H1 (cell line): ENCODE data around the gene IRF5.

ENCODE experiments used
- BCL11A ChIP-seq, 2 experiments: IDR thresholded peaks; one replicate each; pipeline ENCODE4 v1.6.1; 2011; ENCODE audit warnings: low read depth in 2 of 2, low read length in 2 of 2, mild to moderate bottlenecking in 2 of 2
- CTCF ChIP-seq, 3 experiments: IDR thresholded peaks; 1 replicate in 2 of 3; 2 replicates in 1 of 3; pipeline versions ENCODE4 v1.5.1 to v1.6.1; 2011; ENCODE audit warnings: low read length in 3 of 3, mild to moderate bottlenecking in 3 of 3, inconsistent platforms in 2 of 3, low read depth in 1 of 3, moderate library complexity in 1 of 3; ENCODE audit not compliant: insufficient read depth in 1 of 3; ENCODE audit errors: control extremely low read depth in 1 of 3
- EZH2 ChIP-seq: fragments of 200-600 bp; sonication (generic); IDR thresholded peaks from 2 replicates; pipeline ENCODE4 v1.7.1; 2012; ENCODE audit warnings: low read depth, mild to moderate bottlenecking, moderate library complexity, low read length, inconsistent platforms; ENCODE audit not compliant: severe bottlenecking
- GABPA ChIP-seq: IDR thresholded peaks from 2 replicates; pipeline ENCODE4 v1.6.1; 2011; ENCODE audit warnings: mild to moderate bottlenecking, low read length, moderate library complexity, borderline replicate concordance; ENCODE audit not compliant: insufficient read depth
- HDAC6 ChIP-seq: IDR thresholded peaks from one replicate; pipeline ENCODE4 v1.7.1; 2012; ENCODE audit warnings: low read depth, mild to moderate bottlenecking, inconsistent platforms, low read length, moderate library complexity
- POLR2A ChIP-seq, 2 experiments: IDR thresholded peaks; 1 replicate in 1 of 2; 2 replicates in 1 of 2; pipeline ENCODE4 v1.6.1; 2011; ENCODE audit warnings: low read depth in 2 of 2, low read length in 2 of 2, mild to moderate bottlenecking in 2 of 2; ENCODE audit errors: control extremely low read depth in 1 of 2
- POLR2AphosphoS5 ChIP-seq: IDR thresholded peaks from 2 replicates; pipeline ENCODE4 v1.6.1; 2011; ENCODE audit warnings: low read depth, low read length
- SUZ12 ChIP-seq: fragments of 200-600 bp; sonication (generic); IDR thresholded peaks from 2 replicates; pipeline ENCODE4 v1.6.1; 2012; ENCODE audit warnings: mild to moderate bottlenecking, inconsistent platforms, low read length, moderate library complexity, mixed read lengths
- TAF7 ChIP-seq: optimal IDR thresholded peaks from 2 replicates; pipeline ENCODE3; 2011; ENCODE audit warnings: low read depth, mild to moderate bottlenecking, inconsistent platforms, low read length, moderate library complexity, borderline replicate concordance

GRCh38 chr7:128894101-128894440 is 43.7 kb upstream of the IRF5 start:
- TF ChIP-seq TAF7 = no peak
- TF ChIP-seq EZH2 = no peak
- no peak for TF ChIP-seq GABPA
- no peak for TF ChIP-seq CTCF (IDR thresholded peaks at IDR 0.05; ENCODE audit: control extremely low read depth in 1 of 3, insufficient read depth in 1 of 3, low read depth in 1 of 3, low read length in 3 of 3)
- TF ChIP-seq HDAC6 = no peak
- no peak for TF ChIP-seq POLR2A (IDR thresholded peaks at IDR 0.05; ENCODE audit: control extremely low read depth in 1 of 2, low read depth in 2 of 2, low read length in 2 of 2)
- no peak for TF ChIP-seq SUZ12
- no peak for TF ChIP-seq BCL11A (IDR thresholded peaks at IDR 0.05; ENCODE audit: low read depth in 2 of 2, low read length in 2 of 2)
- TF ChIP-seq POLR2AphosphoS5 = no peak
